HL-60 (cell line): ENCODE measurements around the gene STOX2.

ENCODE experiments used
- DNase-seq, 2 experiments: peaks; one replicate each; pipeline ENCODE4 v3.0.0-alpha.2; 2010 to 2020; ENCODE audit warnings: low read depth in 1 of 2, low spot score in 1 of 2
- H3K27ac ChIP-seq: fragments of 250-450 bp; sonication (Bioruptor Pico); replicated peaks from 2 replicates; pipeline ENCODE4 v1.5.1; 2020; ENCODE audit warnings: mild to moderate bottlenecking, moderate library complexity
- H3K27me3 ChIP-seq: fragments of 250-450 bp; sonication (Bioruptor Pico); 2 replicates; pipeline ENCODE4 v1.5.1; 2021; ENCODE audit warnings: mild to moderate bottlenecking, moderate library complexity; ENCODE audit not compliant: insufficient read depth, poor library complexity, severe bottlenecking
- H3K4me3 ChIP-seq: replicated peaks from 2 replicates; pipeline ENCODE4 v1.5.1; 2011; ENCODE audit warnings: mild to moderate bottlenecking, control low read depth, low read length; ENCODE audit not compliant: insufficient read depth
- CTCF ChIP-seq: IDR thresholded peaks from one replicate; pipeline ENCODE4 v1.5.1; 2011; ENCODE audit warnings: low read length, control low read depth, inconsistent platforms; ENCODE audit not compliant: insufficient read depth
- GABPA ChIP-seq: IDR thresholded peaks from 2 replicates; pipeline ENCODE4 v1.6.1; 2012; ENCODE audit warnings: low read depth
- POLR2AphosphoS5 ChIP-seq: IDR thresholded peaks from 2 replicates; pipeline ENCODE4 v1.6.1; 2012; ENCODE audit warnings: low read depth
- REST ChIP-seq: IDR thresholded peaks from 2 replicates; pipeline ENCODE4 v1.6.1; 2012; ENCODE audit warnings: low read depth; ENCODE audit not compliant: insufficient replicate concordance
- SPI1 ChIP-seq: IDR thresholded peaks from 2 replicates; pipeline ENCODE4 v1.6.1; 2012; ENCODE audit warnings: low read depth, mild to moderate bottlenecking, borderline replicate concordance

Gene STOX2

GRCh38 chr4:183995570-183995969 is 90.5 kb downstream of the STOX2 start:
- no peaks in the 10 kb centered on the region for H3K27me3 ChIP-seq
- H3K27ac ChIP-seq: no peak overlapping the region
- TF ChIP-seq REST: no peak
- no peak for TF ChIP-seq GABPA
- TF ChIP-seq POLR2AphosphoS5: no peak
- no peak for TF ChIP-seq SPI1
- no peak for TF ChIP-seq CTCF
- DNase-seq: peak in 1 of 2 experiments; percentile 41
- H3K4me3 ChIP-seq: no peak overlapping the region

- Histone ChIP-seq H3K27ac (no peak overlapping the region), H3K4me3 (no peak overlapping the region), H3K27me3 (no peaks in the 10 kb centered on the region)
- TF ChIP-seq SPI1: no peak
- TF ChIP-seq GABPA: no peak
- no peak for TF ChIP-seq CTCF
- TF ChIP-seq REST: no peak
- no peak for TF ChIP-seq POLR2AphosphoS5
- no peak for DNase-seq
Measured at GRCh38 chr4:183996868-183997267, 91.8 kb downstream of the STOX2 start.

GRCh38 chr4:183999435-183999834 is 94.3 kb downstream of the STOX2 start:
- H3K27me3 ChIP-seq: no peaks in the 10 kb centered on the region
- no peak overlapping the region for H3K27ac ChIP-seq
- H3K4me3 ChIP-seq: no peak overlapping the region
- no peak for DNase-seq
- TF ChIP-seq SPI1 (no peak), CTCF (no peak)
